Cardiac fibroblast (primary cell): Measurements from ENCODE around the gene NOL9.

Experiments used
- DNase-seq, 2 donors: peaks; one replicate each; pipeline versions ENCODE4 v3.0.0 to v3.0.0-alpha.2; 2010; ENCODE audit warnings: low read depth in 2 of 2
- H3K4me3 ChIP-seq, 2 donors: replicated peaks in 1 of 2; 1 replicate in 1 of 2; 2 replicates in 1 of 2; pipeline ENCODE4 v1.5.1; 2011; ENCODE audit warnings: low read depth in 2 of 2, low read length in 2 of 2, mild to moderate bottlenecking in 2 of 2, moderate library complexity in 1 of 2
- TF ChIP-seq, protein P1 (sequence below): IDR thresholded peaks from one replicate; pipeline ENCODE4 v1.5.1; 2011; ENCODE audit warnings: low read depth, mild to moderate bottlenecking, low read length, inconsistent platforms

NOL9 gene

DNA sequence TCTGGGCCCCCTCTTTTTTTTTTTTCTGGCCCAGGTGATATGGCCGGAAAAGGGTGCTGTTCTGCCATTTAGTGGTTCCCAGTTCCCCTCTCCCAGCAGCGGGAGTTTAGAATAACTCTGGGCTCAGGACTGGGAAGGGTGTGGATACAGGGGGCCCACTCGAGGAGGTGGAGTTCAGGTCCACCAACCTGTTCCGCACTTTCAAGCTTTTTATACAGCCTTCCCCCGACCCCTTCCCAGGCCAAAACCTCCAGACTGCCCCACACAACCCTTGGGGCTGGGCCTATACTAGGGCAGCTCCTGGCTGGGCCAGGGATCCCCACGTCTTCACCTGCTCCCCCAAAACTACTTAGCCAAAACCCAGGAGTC is 63.2 kb downstream of the NOL9 start:
- H3K4me3 ChIP-seq, result peak overlapping the region; percentile 84 to 91
- DNase-seq, result no peak
- TF ChIP-seq, protein P1, sequence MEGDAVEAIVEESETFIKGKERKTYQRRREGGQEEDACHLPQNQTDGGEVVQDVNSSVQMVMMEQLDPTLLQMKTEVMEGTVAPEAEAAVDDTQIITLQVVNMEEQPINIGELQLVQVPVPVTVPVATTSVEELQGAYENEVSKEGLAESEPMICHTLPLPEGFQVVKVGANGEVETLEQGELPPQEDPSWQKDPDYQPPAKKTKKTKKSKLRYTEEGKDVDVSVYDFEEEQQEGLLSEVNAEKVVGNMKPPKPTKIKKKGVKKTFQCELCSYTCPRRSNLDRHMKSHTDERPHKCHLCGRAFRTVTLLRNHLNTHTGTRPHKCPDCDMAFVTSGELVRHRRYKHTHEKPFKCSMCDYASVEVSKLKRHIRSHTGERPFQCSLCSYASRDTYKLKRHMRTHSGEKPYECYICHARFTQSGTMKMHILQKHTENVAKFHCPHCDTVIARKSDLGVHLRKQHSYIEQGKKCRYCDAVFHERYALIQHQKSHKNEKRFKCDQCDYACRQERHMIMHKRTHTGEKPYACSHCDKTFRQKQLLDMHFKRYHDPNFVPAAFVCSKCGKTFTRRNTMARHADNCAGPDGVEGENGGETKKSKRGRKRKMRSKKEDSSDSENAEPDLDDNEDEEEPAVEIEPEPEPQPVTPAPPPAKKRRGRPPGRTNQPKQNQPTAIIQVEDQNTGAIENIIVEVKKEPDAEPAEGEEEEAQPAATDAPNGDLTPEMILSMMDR, result no peak

DNA sequence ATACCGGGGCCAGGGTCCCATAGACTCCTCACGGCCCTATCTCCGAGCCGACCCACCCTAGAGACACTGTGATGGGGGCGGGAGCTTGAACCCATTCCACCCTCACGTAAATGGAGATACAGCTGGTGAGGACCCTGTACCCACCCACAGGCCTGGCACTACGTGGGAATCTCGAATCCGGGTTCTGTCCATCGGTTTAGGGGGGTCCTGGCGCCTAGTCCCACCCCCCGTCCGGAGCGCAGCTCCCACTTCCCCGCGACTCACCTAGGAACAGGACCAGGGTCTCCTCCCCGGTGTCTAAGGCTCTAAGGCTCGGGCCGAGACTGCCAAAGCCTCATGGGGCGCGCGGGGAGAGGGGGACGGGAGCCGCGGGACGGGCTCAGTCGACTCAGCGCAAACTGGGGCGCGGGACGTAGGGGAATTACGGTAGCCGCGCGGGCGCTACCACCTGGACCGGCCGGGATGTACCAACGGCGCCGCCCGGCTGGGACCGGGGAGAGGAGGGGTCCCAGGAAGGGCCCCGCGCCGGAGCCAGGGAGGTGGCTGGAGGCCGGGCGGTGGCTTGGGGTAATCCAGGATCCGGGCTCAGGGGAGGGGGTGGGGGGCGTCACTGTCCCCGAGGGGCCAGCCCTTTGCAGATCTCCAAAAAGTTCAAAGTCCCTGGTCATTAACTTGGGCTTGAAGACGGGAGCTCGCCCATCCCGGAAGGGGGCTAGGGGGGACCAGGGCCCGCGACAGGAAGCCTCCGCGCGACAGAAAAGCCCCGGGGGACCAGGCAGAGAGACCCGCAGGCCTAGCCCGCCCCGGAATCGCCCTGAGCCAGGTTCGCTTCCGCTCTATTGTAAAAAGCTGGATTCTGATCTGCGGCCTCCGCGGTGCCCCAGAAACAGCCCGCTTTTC is 63.9 kb downstream of the NOL9 start:
- DNase-seq, result peak; percentile 80 to 82
- peak overlapping the region; percentile 84 to 91 for H3K4me3 ChIP-seq
- TF ChIP-seq, protein P1, result no peak

DNA sequence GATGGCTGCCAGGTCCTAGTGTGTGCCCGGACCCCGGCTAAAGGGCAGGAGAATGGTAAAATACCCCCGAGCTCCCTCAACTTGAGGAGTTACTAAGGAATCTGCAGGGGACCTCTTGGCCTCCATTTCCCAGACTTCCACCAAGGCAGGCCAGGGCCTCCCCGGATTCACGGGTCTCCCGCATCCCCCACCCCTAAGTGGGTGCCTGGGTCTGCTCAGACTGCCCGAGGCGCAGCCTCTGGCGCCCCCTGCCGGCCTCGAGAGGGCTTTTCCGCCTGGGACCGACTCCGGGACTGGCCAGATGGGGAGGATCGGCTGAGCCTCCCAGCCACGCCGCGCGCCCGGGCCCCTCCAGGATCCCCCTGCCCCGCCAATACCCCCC is 64.5 kb downstream of the NOL9 start:
- DNase-seq, result peak; percentile 77 to 81
- TF ChIP-seq, protein P1, result peak; percentile 97
- peak overlapping the region; percentile 84 to 91 for H3K4me3 ChIP-seq

DNA sequence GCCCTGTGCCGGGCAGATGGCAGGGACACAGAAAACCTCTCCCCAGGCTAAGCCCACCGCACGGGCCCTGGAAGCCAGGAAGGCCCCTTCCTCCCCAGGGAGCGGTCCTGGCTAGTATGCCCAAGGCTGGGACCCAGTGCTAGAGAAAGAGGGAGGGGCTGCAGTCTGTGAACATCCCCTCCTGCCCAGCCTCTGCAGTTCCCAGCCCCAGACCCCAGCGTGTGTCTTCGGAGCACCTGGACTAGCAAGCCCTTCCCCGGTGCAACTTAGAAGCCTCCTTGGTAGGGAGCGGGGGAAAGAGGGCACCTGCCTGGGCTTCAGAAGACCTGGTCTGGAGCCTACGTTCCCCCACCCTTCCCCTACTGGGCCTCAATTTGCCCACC is 64.9 kb downstream of the NOL9 start:
- TF ChIP-seq, protein P1, result no peak
- no peak for DNase-seq
- H3K4me3 ChIP-seq, result peak overlapping the region in 1 of 2 donors; percentile 84

DNA sequence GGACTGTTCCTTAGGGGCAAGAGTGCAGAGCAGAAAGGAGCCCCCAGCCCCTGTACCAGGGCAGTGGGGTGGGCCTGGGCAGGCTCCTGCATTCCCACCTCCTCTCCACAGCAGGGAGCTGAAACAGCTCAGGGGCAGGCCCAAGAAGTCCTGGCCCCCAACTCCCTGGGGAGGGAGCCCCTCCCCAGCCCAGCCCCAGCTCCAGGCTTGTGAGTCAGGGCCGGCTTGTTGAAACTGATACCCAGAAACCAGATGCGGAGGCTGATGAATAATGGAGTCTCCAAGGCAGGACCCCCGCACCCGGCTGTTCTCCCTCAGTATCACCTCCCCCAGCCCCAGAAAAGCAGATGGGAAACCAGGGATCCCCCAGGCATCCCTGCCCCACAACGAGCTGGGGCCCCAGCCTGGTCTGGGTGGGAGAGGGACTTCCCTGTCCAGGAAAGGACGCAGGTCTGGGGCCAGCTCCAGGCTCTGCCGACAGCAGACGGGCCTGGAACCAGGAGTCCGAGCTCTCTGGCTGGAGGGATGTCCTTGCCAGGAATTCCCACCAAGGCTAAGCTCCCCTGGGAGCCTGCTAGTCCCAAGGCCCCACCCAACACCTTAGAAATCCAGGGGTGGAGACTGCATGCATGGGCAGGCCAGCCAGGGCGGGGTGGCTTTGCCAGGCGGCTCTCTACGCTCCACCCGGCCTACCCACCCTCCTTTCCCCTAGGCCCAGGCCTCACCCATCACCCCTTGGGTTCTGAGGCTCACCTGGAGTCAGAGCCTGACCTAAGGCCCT is 65.5 kb downstream of the NOL9 start:
- no peak for DNase-seq
- TF ChIP-seq, protein P1, result no peak
- H3K4me3 ChIP-seq, result peak overlapping the region in 1 of 2 donors; percentile 84

DNA sequence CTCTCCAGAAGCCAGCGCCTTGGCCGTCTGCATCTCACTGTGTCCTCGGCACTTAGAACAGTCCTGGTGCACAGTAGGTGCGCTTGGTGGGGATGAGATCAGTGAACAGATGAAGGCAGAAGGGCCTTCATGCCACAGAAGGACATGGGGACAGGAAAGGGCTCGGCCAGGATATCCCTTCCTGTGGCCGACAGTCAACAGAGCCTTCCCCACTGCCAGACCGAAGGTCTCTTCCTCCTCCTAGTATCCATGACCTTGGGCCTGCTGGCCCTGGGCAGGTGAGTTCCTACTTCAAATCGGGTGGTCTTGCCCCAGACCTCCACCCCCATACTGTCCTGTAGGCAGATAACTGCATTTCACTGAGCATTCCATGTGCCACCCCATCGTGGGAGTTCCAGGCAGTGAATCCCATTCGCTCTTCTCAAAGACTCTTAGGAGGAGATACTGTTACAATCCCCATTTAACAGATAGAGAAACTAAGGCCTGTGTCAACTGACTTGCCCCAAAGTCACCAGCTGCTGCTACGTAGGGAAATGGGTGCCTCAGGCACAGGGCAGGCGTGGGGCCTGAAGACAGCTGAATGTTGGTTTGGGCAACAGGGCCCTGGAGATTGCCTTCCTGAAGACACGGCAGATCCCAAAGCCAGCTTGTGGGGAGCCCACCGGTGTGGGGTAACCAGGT is 66.4 kb downstream of the NOL9 start:
- H3K4me3 ChIP-seq, result no peak overlapping the region
- DNase-seq, result no peak
- TF ChIP-seq, protein P1, result no peak
